ENCODE measurements around the gene SLC7A4. TPM values are rescaled to one million over a fixed set of nuclear protein-coding genes. Genes with fewer than 3 reads are reported as not detected.
"Not testable (repeated sequence)": the region's sequence is repeated elsewhere in the genome, so short reads cannot be mapped to it uniquely, and the experiment has no call there.

Gene SLC7A4, protein sequence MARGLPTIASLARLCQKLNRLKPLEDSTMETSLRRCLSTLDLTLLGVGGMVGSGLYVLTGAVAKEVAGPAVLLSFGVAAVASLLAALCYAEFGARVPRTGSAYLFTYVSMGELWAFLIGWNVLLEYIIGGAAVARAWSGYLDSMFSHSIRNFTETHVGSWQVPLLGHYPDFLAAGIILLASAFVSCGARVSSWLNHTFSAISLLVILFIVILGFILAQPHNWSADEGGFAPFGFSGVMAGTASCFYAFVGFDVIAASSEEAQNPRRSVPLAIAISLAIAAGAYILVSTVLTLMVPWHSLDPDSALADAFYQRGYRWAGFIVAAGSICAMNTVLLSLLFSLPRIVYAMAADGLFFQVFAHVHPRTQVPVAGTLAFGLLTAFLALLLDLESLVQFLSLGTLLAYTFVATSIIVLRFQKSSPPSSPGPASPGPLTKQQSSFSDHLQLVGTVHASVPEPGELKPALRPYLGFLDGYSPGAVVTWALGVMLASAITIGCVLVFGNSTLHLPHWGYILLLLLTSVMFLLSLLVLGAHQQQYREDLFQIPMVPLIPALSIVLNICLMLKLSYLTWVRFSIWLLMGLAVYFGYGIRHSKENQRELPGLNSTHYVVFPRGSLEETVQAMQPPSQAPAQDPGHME
- total RNA-seq: 0.20 TPM in 1 of 2 replicates, not detected in the other

DNA sequence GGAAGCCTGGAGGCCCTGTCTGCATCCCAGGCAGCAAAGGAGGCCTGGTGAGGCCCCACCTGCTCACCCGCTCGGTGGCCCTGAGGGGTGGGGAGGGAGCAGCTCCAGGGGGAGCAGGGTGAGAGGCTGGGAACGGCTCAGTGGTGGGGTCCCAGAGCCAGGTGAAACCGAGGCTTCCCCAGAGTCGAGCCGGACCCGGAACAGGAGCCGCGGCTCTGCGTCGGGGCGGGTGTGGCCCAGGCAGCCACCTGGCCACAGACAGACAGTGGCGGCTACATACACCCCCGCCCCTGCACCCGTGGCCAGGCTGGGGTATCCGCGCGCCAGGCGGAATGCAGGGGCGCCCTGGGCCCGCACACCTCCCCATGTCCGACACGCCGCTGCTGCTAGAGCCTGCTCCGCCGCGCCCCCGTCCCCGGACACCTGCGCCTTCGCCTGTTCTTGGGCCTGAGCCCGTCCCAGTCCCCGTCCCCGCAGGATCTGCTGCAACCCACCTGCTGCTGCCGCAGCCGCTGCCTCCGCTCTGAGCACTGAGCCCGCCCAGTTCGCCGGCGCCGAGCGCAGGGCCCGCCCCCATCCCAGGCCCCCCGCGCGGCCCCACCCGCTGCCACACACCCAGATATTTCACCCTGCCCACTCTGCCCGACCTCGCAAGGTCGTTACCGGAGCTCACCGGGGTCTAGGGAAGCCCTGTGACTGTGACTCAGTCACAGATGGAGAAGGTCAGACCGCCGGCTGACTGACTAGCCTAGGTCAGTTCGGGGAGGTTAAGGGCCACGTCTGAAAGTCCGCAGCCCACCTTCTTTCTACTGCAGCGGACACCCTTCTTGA is at the start of gene SLC7A4:
Gene SLC7A4 (minus strand): TSS at position 525 of the 831 bp plus-strand sequence. CDS start 749 bp downstream, outside the sequence.
- DNase-seq (ENCODE audit: low read depth): no peak

DNA sequence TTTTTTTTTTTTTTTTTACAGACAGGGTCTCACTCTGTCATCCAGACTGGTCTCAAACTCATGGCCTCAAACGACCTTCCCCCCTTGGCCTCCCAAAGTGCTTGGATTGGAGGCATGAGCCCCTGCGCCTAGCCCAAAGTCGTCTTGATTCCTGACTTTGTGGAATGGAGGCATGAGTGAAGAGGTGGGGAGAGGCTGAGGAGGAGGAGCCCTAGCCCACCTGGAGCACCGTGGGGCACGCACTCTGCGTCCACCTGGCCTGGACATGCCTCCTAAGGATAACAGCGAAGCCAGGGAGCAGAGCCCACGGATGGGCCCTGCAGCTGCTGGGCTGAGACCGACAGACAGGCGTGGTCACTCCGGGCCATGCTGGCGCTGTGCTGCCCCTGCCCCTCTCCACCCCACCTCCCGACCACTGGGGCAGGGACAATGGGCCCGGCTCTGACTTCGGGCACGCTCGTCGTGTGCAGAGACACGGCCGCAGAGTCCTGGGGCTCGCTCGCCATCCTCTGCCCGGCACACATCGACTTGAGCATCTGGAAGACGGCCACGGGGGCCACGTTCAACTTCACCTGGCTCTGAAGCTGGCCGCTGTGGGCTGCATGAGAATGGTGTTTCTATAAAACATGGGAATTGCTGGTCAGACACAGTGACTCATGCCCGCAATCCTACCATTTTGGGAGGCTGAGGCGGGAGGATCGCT is 48.2 kb upstream of the SLC7A4 start:
- no peak for DNase-seq (ENCODE audit: low read depth)

DNA sequence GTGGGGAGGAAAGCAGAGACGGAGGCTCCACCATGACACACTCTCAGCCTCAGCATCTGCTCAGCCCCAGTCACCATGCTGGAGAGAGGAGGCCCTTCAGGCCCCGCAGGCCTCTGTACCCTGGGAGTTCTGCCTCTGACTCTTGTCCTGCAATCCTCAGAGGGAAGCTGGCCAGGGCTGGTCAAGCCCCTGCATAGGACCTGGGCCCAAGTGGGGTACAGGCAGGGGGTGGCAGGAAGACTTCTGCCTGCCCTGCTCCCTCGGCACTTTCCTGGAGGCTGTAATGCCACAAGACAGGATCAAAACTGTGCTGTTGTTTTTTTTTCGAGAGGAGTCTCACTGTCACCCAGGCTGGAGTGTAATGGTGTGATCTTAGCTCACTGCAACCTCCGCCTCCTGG is 47.1 kb upstream of the SLC7A4 start:
- no peak for DNase-seq (ENCODE audit: low read depth)

DNA sequence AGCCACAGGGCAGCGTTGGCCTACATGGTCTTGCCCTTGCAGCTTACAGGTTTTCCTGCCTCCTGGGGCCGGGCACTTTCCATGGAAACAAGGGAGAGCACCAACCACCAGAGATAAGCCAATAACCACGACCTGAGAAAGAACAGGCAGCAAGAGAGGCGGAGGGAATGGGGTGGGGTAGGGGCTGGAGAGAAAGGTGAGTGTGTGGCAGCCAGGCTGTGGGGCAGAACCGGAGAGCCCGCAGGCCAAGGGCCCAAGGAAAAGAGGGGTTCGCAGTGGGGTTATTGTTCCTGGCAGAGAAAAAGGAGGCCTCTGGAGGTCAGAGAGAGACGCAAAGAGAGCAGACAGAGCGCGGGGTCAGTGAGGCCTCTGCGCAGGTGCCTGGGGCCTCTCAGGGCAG is 46.6 kb upstream of the SLC7A4 start:
- no peak for DNase-seq (ENCODE audit: low read depth)

DNA sequence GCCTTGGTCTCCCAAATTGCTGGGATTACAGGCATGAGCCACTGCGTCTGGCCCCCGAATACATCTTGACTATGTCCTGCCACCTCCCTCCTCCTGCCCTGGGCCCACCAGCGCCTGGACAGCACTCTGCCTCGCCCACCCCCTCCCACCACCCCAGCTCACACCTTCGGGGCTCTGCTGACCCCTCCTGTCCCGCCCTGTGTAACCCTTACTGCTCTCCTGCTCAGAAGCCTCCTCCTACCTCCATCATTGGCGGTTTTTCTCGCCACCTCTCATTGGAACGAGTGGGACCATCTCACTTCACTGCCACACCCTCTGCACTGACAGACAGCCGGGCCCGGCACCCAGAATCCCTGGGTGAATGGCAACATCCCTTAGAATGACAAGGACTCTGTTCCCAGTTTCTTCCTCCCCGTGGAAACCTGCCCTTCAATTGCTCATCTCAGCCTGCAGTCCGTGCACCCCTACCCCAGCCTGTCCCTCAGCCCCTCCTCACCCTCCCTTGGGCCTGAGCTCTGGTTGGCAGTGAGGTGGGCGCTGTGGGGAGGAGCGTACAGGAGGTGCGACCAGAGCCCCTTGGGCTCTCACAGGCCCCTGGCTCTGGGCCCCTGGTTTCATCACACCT is 45.6 kb upstream of the SLC7A4 start:
- DNase-seq (ENCODE audit: low read depth): no peak

DNA sequence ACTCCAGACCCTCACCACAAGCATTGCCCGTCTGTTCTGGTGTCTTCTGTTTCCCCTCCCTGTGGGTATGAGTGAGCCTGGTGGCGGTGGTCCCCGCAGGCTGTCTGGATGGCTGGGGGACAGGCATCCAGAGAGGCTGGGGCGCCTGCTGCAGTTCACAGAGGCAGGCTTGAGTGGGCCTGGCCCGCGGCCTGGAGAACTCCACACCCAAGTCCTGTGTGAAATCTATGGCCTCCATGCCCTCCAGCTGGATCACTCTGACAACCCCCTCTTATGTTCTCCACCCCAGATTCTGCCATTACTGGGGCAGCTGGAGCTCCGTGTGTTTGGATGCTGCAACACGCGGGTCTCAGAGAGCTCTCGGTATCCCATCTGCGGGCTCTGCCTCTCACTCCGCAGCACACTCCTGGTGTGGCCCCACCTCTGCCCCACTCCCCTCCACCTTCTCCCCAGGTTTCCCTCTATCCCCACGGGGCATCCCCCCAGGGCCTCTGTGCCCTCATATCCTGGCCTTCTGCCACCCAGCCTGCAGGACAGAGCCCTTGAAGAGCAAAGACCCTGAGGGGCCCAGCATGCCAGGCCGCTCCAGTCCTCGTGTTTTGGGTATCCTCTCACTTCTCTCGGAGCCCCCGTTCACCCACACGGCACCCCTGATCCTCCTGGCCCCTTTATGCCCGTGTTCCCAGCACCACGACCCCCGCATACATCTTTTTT is 44.7 kb upstream of the SLC7A4 start:
- DNase-seq (ENCODE audit: low read depth): no peak

DNA sequence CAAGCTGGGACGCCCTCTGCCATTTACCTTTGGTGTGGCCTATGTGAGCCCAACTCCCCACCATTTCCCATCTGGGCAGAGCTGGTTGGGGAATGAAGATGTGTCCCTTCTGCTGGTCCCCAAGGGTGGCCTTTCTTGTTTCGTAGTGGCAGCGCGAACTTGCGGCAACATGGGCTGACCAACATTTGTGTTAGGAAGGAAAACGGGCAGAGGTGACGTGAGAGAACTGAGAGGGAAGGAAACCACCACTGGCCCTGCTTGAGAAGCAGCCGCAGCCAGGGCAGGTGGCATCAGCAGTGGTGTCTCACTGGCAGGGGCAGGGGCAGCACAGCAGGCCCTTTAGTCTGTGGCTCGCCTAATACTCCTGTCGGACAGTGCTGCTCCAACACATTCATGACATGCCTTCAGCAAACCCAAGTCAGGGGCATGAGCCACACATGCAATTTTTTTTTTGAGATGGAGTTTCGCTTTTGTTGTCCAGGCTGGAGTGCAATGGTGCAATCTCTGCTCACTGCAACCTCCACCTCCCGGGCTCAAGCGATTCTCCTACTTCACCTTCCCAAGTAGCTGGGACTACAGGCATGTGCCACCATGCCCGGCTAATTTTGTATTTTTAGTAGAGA is 43.3 kb upstream of the SLC7A4 start:
- DNase-seq (ENCODE audit: low read depth): no peak

DNA sequence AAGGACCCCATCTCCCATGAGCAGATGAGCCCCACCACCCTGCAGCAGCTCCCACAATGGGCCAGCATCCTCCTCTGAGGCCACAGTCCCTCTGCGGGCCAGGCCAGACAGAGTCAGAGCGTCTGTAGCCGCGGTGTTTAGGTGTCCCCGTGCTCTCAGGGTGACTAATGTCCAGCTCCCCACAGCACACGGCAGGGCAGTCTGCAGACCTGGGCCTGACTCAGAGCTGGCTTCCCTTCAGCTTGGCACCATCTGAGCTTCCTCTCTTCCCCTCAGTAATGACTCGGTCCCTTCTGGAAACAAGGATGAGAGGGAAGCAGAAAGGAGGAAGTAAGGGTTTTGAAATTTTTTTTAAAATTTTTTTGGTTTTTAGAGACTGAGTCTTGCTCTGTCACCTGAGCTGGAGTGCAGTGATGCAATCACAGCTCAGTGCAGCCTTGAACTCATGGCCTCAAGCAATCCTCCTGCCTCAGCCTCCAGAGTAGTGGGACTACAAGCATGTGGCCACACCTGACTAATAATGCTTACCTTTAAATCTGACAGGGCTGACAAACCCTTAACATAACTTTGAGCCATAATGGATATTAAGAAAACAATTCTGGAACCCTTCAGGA is 41.8 kb upstream of the SLC7A4 start:
- DNase-seq (ENCODE audit: low read depth): peak; percentile 16

DNA sequence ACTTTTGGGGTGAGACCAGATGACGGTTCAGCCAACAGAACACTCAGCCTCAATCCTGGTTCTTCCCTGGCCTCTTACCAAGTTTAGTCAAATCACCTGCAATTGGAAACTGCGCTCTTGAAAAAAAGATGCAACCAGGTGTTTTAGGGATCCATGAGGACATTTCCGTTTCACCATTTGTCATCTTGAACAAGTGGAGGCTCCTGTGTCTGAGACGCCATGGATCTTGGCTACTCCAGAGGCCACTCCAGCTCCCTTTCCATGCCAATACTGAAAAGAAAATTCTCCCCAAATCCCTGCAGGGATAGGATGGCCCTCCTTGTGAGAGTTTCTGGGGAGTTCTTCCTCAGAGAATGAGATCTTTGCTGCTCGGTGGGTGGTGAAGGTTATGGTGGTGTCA is 41.1 kb upstream of the SLC7A4 start:
- no peak for DNase-seq (ENCODE audit: low read depth)

DNA sequence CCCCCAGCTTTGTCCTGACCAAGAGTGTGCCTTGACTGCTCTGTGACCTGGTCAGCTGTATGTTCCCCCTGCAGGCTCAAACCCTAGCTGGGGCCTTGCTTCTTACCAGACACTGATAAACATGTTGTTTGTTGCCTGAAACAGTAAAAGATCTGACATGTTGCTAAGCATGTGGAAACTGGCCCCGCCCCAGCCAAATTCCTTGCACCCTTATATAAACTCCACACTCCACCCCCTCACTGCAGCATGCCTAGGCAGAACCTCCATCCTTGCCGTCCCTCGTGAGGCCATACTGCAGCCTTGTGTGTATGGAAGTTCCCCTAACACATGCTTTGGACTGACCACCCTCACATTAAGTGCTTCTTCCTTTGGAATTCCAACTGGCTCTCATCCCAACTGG is 40.7 kb upstream of the SLC7A4 start:
- DNase-seq (ENCODE audit: low read depth): no peak

DNA sequence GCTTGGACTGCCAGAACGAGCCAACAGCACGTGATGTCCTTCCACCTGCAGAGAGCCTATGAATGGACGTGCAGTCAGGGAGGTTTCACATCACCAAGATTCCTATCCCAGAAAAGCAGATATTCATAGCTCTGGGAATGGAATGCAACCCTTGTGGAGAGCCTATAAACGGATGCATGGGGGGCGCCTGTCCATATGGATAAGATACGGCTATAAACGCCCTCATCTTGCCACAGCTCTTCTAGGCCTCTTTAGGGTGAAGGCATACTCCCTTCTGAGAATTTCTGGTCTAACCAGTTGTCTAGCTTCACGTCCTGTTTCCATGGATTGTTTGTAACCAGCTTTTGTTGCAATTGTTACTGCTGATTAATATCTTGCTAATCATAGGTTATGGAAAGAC is 39.4 kb upstream of the SLC7A4 start:
- DNase-seq (ENCODE audit: low read depth): not testable (repeated sequence)

DNA sequence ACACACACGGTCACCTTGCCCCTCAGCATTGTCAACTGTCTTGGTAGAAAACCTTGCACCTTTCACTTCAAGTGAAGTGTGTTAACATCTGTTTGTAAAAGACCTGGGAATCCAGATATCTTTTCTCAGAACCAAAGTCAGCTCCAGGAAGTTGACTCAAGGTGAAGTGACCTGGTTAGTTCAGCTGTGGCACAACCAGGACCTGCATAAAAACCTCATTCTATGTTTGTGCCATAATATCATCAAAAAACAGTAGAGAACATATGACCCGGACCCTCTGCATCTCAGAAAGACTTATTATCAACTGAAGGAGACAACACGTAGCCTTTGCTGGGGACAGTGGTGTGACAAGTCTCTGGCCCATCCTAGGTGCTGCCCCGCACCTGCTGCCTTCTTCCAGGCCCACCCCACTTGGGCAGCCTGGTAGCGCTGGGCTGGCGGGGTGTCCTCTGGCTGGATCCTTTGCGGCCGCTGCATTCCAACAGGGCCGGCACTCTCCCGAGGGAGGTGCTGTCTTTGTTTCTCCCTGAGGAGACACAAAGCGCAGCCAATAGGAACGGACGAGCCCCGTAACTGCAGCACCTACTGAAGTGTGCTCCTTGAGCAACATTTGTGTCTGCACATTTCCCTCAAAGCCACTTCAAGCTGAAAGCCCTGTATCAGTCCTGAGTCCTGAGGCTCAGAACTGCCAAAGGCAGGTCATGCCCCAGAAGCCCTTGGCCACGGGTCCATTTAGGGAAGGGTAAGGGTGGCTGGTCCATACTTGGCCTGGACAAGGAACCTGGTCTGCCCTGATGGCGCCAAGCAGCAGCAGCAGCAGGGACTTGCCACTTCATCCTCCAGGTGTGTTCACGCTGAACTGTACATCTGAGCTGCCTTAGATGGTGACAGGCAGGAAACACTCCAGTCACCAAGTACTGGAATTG is 38.6 kb upstream of the SLC7A4 start:
- DNase-seq (ENCODE audit: low read depth): no peak

DNA sequence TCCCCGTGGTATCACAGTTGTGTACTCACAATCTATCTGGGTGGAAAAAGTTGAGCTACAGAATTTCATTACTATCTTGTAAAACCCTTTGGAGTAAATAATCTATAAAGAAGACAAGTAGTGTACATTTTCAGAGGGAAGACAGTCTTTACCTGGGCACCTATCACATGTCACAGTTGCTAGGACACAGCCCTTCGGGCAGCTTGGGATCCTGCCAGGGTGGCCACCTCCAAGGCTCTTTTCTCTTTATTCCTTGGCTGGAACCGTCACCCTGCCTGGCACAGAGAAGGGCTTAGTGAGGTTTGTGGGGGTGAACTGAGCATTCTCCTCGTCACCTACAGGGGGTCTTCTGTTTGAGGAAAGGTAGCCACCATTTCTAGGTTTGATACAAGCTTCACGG is 37.0 kb upstream of the SLC7A4 start:
- DNase-seq (ENCODE audit: low read depth): no peak

DNA sequence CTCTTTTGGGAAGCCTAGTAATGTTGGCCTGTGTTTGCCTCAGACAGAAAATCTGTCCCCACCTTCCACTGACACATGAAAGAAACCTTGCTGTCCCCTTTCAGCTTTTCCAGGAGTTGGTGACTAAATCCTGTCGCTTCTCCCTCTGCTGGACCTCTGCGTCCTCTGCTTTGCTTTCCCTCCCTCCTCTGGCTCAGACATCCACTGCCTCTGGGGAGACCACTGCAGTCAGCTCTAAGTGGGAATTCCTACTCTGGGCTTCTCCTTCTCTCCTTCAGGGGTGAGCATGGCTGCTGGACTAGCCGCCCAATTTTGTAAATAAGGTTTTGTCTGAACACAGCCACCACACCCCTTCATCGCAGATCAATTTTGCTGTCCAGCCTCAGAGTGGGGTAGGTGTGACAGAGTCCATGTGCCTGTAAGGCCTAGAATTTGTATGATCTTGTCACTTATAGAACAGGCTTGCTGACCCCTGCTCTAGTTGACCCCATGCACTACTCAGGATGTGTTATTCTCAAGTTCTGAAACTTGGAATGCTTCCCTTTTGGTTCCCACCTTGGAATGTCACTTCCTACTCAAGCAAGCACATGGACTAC is 36.4 kb upstream of the SLC7A4 start:
- no peak for DNase-seq (ENCODE audit: low read depth)

DNA sequence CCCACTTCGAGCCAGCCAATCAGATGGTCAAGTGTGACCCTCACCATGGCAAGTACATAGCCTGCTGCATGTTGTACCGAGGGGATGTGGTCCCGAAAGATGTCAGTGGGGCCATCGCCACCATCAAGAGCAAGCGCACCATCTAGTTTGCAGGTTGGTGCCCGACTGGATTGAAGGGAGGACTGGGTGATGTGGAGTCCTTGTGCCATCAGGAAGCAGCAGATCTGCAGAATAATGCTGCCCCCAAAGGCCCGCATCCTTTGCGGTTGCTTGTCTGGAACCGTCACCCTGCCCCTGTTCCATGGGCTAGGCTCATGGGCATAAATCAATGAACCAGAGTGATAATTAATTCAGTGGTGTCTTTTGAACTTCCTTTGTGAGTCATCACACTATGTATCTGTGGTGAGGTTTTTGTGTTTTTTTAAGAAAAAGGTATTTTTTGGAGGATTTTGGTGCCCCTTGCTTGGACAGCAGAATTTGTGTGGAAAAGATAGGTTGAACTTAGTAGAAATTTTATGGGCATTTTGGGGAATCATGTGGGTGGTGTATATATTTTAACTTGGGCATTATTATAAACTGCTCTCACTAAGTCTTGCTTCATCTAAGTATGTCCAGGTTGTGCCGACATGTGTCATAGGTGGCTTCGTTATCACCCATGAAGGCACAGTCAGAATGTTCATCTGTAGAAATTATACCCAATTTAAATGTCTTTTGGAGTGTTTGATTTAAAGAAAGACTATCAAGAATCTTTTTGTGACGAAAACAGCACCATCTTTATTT is 35.7 kb upstream of the SLC7A4 start:
- DNase-seq (ENCODE audit: low read depth): no peak

DNA sequence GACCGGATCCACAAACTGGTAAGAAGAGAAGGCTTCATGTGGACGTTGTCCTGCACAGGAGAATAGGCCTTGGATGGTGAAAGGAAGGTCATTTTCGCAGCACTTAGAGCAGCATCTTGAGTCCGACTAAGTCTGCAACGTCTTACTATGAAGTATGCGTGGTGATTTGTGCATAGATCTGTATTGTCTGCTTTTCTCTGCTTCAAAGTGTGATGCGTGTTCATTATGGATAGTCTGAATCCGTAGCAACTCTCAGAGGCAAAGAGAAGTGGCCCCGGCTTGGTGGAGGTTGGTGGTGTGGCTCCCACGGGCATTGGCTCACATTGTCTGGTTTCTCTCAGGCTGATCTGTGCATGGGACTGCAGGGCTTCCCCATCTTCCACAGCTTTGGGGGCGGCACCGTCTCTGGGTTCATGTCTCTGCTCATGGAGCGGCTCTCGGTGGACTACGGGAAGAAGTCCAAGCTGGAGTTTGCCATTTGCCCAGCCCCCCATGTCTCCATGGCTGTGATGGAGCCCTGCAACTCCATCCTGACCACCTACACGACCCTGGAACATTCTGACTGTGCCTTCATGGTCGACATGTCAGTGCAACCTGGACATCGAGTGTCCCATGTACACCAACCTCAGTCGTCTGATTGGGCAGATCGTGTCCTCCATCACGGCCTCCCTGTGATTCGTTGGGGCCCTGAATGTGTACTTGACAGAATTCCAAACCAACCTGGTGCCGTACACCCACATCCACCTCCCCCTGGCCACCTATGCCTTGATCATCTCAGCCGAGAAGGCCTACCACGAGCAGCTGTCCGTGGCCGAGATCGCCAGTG is 34.9 kb upstream of the SLC7A4 start:
- no peak for DNase-seq (ENCODE audit: low read depth)

Data from renal cortical epithelial cell (primary cell).